HepG2 (cell line): Measurements from ENCODE around the gene CYP4F12. TPM values are rescaled to one million over a fixed set of nuclear protein-coding genes. Genes with fewer than 3 reads are reported as not detected.

Experiments
- CCDC6 ChIP-seq: sonication (generic); formaldehyde crosslinking; IDR thresholded peaks from 2 replicates; pipeline ENCODE4 v1.8.1; 2022; ENCODE audit warnings: mild to moderate bottlenecking, missing genetic modification reagents, moderate library complexity
- CREB1 ChIP-seq, 2 experiments: fragments of 450-650 bp in 1 of 2; IDR thresholded peaks; 2 replicates each; pipeline ENCODE4 v1.6.1; 2016 to 2017; ENCODE audit warnings: control low read depth in 1 of 2, mild to moderate bottlenecking in 1 of 2, missing compliant biosample characterization in 1 of 2, missing genetic modification characterization in 1 of 2
- MAZ ChIP-seq, 2 experiments: sonication (generic) in 1 of 2; formaldehyde crosslinking in 1 of 2; IDR thresholded peaks; 2 replicates each; pipeline versions ENCODE4 v1.5.0 to v1.6.1; 2012 to 2020; ENCODE audit warnings: low read depth in 2 of 2, mild to moderate bottlenecking in 2 of 2, borderline replicate concordance in 1 of 2, improper control_type of control experiment in 1 of 2, low read length in 1 of 2, missing genetic modification reagents in 1 of 2, moderate library complexity in 1 of 2
- TCF12 ChIP-seq, 2 experiments: fragments of 450-650 bp in 1 of 2; sonication (generic) in 1 of 2; formaldehyde crosslinking in 1 of 2; IDR thresholded peaks; 2 replicates each; pipeline versions ENCODE4 v1.6.1 to v1.8.0; 2017 to 2022; ENCODE audit warnings: antibody characterized with exemption in 1 of 2, mild to moderate bottlenecking in 1 of 2, missing genetic modification reagents in 1 of 2, moderate library complexity in 1 of 2
- THAP11 ChIP-seq: IDR thresholded peaks from 2 replicates; pipeline ENCODE4 v1.6.1; 2016; ENCODE audit warnings: missing biosample characterization, missing genetic modification reagents
- ZBTB4 ChIP-seq: sonication (generic); formaldehyde crosslinking; IDR thresholded peaks from 2 replicates; pipeline ENCODE4 v1.4.0; 2020; ENCODE audit warnings: missing genetic modification reagents, mild to moderate bottlenecking, borderline replicate concordance
- ZNF263 ChIP-seq: sonication (generic); formaldehyde crosslinking; IDR thresholded peaks from 2 replicates; pipeline ENCODE4 v1.4.0; 2020; ENCODE audit warnings: missing genetic modification reagents
- ZNF609 ChIP-seq: sonication (generic); formaldehyde crosslinking; IDR thresholded peaks from 2 replicates; pipeline ENCODE4 v1.4.0; 2020; ENCODE audit warnings: mild to moderate bottlenecking, missing genetic modification reagents, borderline replicate concordance
- ZNF720 ChIP-seq: sonication (generic); formaldehyde crosslinking; IDR thresholded peaks from 2 replicates; pipeline ENCODE4 v1.4.0; 2020; ENCODE audit warnings: missing genetic modification reagents
- ZNF749 ChIP-seq: sonication (generic); formaldehyde crosslinking; IDR thresholded peaks from 2 replicates; pipeline ENCODE4 v1.8.0; 2022; ENCODE audit warnings: mild to moderate bottlenecking, missing genetic modification reagents, moderate library complexity, borderline replicate concordance
- polyA plus RNA-seq, 8 experiments: library from polyadenylated mRNA; depleted of rRNA in 3 of 8; stranded (reverse) in 7 of 8; unstranded in 1 of 8; fragments of >200 nt; fragmentation: Illumina TruSeq in 4 of 8; extraction: Trizol in 4 of 8; gene quantifications; 2 replicates each; pipeline versions ENCODE4 v1.2.1 to v1.2.3, GENCODE V29; 2011 to 2016; ENCODE audit warnings: low read depth in 4 of 8, missing spikeins in 1 of 8, mixed read lengths in 1 of 8; ENCODE audit not compliant: insufficient read depth in 1 of 8
- total RNA-seq, 5 experiments: library from RNA; depleted of rRNA; stranded (reverse); fragments of >200 nt; fragmentation: Illumina TruSeq; extraction: Trizol; gene quantifications; 2 replicates each; pipeline ENCODE4 v1.2.3, GENCODE V29; 2016; ENCODE audit warnings: low read depth in 1 of 5
- TF ChIP-seq, protein P1 (sequence below): sonication (generic); formaldehyde crosslinking; IDR thresholded peaks from 2 replicates; pipeline ENCODE4 v1.5.1; 2020; ENCODE audit warnings: missing genetic modification reagents, mild to moderate bottlenecking, borderline replicate concordance
- TF ChIP-seq, protein P2 (sequence below): sonication (generic); formaldehyde crosslinking; IDR thresholded peaks from 2 replicates; pipeline ENCODE4 v1.5.0; 2020; ENCODE audit warnings: mild to moderate bottlenecking, missing genetic modification reagents, moderate library complexity

Gene CYP4F12
- total and polyA plus RNA-seq, 2 of the 13 experiments (the other 11 are each of a cell fraction or from before 2014, with no cell fraction given) = 29.9 to 30.8 TPM

DNA sequence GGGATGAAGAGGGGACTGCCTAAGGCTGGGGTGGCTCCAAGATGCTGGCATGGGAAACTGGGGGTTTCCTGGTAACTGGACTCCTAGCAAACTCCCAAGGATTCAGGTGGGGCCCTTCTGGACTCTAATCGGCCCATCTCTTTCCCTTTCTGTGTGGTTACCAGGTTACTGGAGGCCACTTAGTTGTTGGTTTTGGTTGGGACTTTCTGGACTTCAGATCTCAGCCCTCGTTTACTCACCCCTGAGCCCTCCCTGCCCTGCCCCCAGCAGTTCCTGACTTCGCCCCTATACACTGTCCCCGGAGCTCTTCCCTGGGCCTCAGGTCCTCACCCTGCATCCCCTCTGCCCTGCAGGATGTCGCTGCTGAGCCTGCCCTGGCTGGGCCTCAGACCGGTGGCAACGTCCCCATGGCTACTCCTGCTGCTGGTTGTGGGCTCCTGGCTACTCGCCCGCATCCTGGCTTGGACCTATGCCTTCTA lies 328 bp downstream of the CYP4F12 start (continued):
- TF ChIP-seq ZBTB4 (CRISPR knock-in tag) (no peak), THAP11 (CRISPR knock-in tag) (no peak; the same call in 1 of the 2 replicates), ZNF609 (CRISPR knock-in tag) (peak; percentile 47), CREB1 (IDR thresholded peaks at IDR 0.05) (no peak), CREB1 (CRISPR knock-in tag; IDR thresholded peaks at IDR 0.05) (no peak), ZNF749 (no peak), TCF12 (IDR thresholded peaks at IDR 0.05) (no peak), TCF12 (CRISPR knock-in tag; IDR thresholded peaks at IDR 0.05) (0 out of 2 replicates have a peak, but pooled peaks have one; percentile 37), MAZ (IDR thresholded peaks at IDR 0.05; ENCODE audit: borderline replicate concordance, low read depth, low read length) (peak; percentile 68), MAZ (CRISPR knock-in tag; IDR thresholded peaks at IDR 0.05; ENCODE audit: low read depth) (0 out of 2 replicates have a peak, but pooled peaks have one; percentile 27), ZNF720 (CRISPR knock-in tag) (no peak), CCDC6 (CRISPR knock-in tag) (0 out of 2 replicates have a peak, but pooled peaks have one; percentile 46), ZNF263 (CRISPR knock-in tag) (peak; percentile 86)
- TF ChIP-seq, protein P1, sequence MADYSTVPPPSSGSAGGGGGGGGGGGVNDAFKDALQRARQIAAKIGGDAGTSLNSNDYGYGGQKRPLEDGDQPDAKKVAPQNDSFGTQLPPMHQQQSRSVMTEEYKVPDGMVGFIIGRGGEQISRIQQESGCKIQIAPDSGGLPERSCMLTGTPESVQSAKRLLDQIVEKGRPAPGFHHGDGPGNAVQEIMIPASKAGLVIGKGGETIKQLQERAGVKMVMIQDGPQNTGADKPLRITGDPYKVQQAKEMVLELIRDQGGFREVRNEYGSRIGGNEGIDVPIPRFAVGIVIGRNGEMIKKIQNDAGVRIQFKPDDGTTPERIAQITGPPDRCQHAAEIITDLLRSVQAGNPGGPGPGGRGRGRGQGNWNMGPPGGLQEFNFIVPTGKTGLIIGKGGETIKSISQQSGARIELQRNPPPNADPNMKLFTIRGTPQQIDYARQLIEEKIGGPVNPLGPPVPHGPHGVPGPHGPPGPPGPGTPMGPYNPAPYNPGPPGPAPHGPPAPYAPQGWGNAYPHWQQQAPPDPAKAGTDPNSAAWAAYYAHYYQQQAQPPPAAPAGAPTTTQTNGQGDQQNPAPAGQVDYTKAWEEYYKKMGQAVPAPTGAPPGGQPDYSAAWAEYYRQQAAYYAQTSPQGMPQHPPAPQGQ (CRISPR knock-in tag) = peak; percentile 77; the same call in 1 of the 2 replicates
- TF ChIP-seq, protein P2, sequence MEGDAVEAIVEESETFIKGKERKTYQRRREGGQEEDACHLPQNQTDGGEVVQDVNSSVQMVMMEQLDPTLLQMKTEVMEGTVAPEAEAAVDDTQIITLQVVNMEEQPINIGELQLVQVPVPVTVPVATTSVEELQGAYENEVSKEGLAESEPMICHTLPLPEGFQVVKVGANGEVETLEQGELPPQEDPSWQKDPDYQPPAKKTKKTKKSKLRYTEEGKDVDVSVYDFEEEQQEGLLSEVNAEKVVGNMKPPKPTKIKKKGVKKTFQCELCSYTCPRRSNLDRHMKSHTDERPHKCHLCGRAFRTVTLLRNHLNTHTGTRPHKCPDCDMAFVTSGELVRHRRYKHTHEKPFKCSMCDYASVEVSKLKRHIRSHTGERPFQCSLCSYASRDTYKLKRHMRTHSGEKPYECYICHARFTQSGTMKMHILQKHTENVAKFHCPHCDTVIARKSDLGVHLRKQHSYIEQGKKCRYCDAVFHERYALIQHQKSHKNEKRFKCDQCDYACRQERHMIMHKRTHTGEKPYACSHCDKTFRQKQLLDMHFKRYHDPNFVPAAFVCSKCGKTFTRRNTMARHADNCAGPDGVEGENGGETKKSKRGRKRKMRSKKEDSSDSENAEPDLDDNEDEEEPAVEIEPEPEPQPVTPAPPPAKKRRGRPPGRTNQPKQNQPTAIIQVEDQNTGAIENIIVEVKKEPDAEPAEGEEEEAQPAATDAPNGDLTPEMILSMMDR (CRISPR knock-in tag) = peak; percentile 72
